Heart left ventricle (tissue), 13 donors: ENCODE results near the gene OLFML2A.

Experiments
- POLR2A ChIP-seq, 2 donors: fragments of 450-650 bp; IDR thresholded peaks; one replicate each; pipeline ENCODE4 v1.6.1; 2017; ENCODE audit warnings: antibody characterized with exemption in 2 of 2, mild to moderate bottlenecking in 2 of 2, moderate library complexity in 2 of 2
- TF ChIP-seq, protein P1 (sequence below), 12 donors: fragments of 200-600 bp; sonication (generic) in 4 of 12; IDR thresholded peaks; one replicate each; pipeline versions ENCODE4 v1.5.0 to v1.8.0; 2018 to 2022; ENCODE audit warnings: antibody characterized with exemption in 12 of 12, mild to moderate bottlenecking in 5 of 12
- donor health status: ischemic (EF 13 %, LVEDD 7.1; RV severe dilation, severe dysfunction).
- donor health status: DM: no; HTN: yes; CAD: no.
- donor health status: DM: no; HTN: no; CAD: no.
- donor health status: ischemic (EF 25% LVEDD 6.9; RV normal size, moderate dysfunction).
- donor health status: ischemic (EF 25% LVEDD 5.7; RV mildly dilated, moderate dysfunction).
- donor health status: ischemic (EF 35%, LVEDD 5.7; RV mildly dilated, moderate dysfunction).
- donor health status: nonischemic (EF 11% LVEDD 7.7; RV severe dilation, severe dysfunction).
- donor health status: DM: yes; HTN: yes; CAD: no.
- donor health status: PGD.
- donor health status: ischemic (EF 29% LVEDD 5.4; RV normal size, mild dysfunction).
- donor health status: nonischemic (EF 23%, LVEDD 6.1; RV moderate dilation, normal function).

DNA sequence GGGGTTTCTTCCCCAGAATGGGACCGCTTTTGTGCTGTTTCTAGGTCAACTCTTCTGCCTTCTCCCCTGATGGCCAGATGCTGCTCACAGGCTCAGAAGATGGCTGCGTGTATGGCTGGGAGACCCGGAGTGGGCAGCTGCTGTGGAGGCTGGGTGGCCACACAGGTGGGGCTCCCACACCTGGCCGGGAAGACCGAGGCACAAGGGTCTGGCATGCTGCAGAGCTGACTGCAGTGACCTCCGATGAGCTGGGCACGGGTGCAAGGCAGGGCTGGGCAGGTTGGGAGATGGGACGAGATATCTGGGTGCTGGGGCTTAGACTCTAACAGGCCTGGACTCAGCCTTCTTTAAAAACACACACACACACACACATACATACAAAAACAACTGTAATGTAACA is 77.2 kb downstream of the OLFML2A start:
- TF ChIP-seq, protein P1, sequence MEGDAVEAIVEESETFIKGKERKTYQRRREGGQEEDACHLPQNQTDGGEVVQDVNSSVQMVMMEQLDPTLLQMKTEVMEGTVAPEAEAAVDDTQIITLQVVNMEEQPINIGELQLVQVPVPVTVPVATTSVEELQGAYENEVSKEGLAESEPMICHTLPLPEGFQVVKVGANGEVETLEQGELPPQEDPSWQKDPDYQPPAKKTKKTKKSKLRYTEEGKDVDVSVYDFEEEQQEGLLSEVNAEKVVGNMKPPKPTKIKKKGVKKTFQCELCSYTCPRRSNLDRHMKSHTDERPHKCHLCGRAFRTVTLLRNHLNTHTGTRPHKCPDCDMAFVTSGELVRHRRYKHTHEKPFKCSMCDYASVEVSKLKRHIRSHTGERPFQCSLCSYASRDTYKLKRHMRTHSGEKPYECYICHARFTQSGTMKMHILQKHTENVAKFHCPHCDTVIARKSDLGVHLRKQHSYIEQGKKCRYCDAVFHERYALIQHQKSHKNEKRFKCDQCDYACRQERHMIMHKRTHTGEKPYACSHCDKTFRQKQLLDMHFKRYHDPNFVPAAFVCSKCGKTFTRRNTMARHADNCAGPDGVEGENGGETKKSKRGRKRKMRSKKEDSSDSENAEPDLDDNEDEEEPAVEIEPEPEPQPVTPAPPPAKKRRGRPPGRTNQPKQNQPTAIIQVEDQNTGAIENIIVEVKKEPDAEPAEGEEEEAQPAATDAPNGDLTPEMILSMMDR (IDR thresholded peaks at IDR 0.05), result no peak
- no peak for TF ChIP-seq POLR2A (IDR thresholded peaks at IDR 0.05)
